Heart left ventricle (tissue), 13 donors: Measurements from ENCODE around the gene NFILZ.

Experiments used
- CTCF ChIP-seq, 12 donors: fragments of 200-600 bp; sonication (generic) in 4 of 12; IDR thresholded peaks; one replicate each; pipeline versions ENCODE4 v1.5.0 to v1.8.0; 2018 to 2022; ENCODE audit warnings: antibody characterized with exemption in 12 of 12, mild to moderate bottlenecking in 5 of 12
- POLR2A ChIP-seq, 2 donors: fragments of 450-650 bp; IDR thresholded peaks; one replicate each; pipeline ENCODE4 v1.6.1; 2017; ENCODE audit warnings: antibody characterized with exemption in 2 of 2, mild to moderate bottlenecking in 2 of 2, moderate library complexity in 2 of 2
- donor health status: ischemic (EF 13 %, LVEDD 7.1; RV severe dilation, severe dysfunction).
- donor health status: DM: no; HTN: yes; CAD: no.
- donor health status: DM: no; HTN: no; CAD: no.
- donor health status: ischemic (EF 25% LVEDD 6.9; RV normal size, moderate dysfunction).
- donor health status: ischemic (EF 25% LVEDD 5.7; RV mildly dilated, moderate dysfunction).
- donor health status: ischemic (EF 35%, LVEDD 5.7; RV mildly dilated, moderate dysfunction).
- donor health status: nonischemic (EF 11% LVEDD 7.7; RV severe dilation, severe dysfunction).
- donor health status: DM: yes; HTN: yes; CAD: no.
- donor health status: PGD.
- donor health status: ischemic (EF 29% LVEDD 5.4; RV normal size, mild dysfunction).
- donor health status: nonischemic (EF 23%, LVEDD 6.1; RV moderate dilation, normal function).

GRCh38 chr19:8635422-8635821 lies 5.0 kb downstream of the NFILZ start:
- TF ChIP-seq CTCF (IDR thresholded peaks at IDR 0.05) (no peak), POLR2A (IDR thresholded peaks at IDR 0.05) (no peak)
